Effector memory CD4-positive, alpha-beta T cell (primary cell): Measurements from ENCODE around the gene PRKCB.
"Not testable (repeated sequence)": the region's sequence is repeated elsewhere in the genome, so short reads cannot be mapped to it uniquely, and the experiment has no call there.

ENCODE experiments used
- DNase-seq, 3 donors: peaks; one replicate each; pipeline ENCODE4 v3.0.0-alpha.2; 2020
- H3K27ac ChIP-seq: 2 replicates; pipeline ENCODE4 v1.7.0; 2013; ENCODE audit warnings: mild to moderate bottlenecking, low read length, moderate library complexity; ENCODE audit not compliant: insufficient read depth, poor library complexity, severe bottlenecking
- H3K27me3 ChIP-seq: replicated peaks from 2 replicates; pipeline ENCODE4 v1.7.0; 2013; ENCODE audit warnings: mild to moderate bottlenecking, low read length; ENCODE audit not compliant: insufficient read depth, control insufficient read depth, poor library complexity, severe bottlenecking
- H3K36me3 ChIP-seq: 2 replicates; pipeline ENCODE4 v1.7.0; 2013; ENCODE audit warnings: mild to moderate bottlenecking, low read length, moderate library complexity; ENCODE audit not compliant: control insufficient read depth, insufficient read depth
- H3K4me1 ChIP-seq: 2 replicates; pipeline ENCODE4 v1.7.0; 2013; ENCODE audit warnings: low read length, mild to moderate bottlenecking; ENCODE audit not compliant: control insufficient read depth, insufficient read depth, poor library complexity, severe bottlenecking
- H3K4me3 ChIP-seq: 2 replicates; pipeline ENCODE4 v1.7.0; 2013; ENCODE audit warnings: low read length, low read depth, mild to moderate bottlenecking; ENCODE audit not compliant: insufficient read depth, poor library complexity, severe bottlenecking
- H3K9me3 ChIP-seq: 2 replicates; pipeline ENCODE4 v1.7.0; 2013; ENCODE audit warnings: mild to moderate bottlenecking, low read length, moderate library complexity; ENCODE audit not compliant: control insufficient read depth

The PRKCB gene

DNA sequence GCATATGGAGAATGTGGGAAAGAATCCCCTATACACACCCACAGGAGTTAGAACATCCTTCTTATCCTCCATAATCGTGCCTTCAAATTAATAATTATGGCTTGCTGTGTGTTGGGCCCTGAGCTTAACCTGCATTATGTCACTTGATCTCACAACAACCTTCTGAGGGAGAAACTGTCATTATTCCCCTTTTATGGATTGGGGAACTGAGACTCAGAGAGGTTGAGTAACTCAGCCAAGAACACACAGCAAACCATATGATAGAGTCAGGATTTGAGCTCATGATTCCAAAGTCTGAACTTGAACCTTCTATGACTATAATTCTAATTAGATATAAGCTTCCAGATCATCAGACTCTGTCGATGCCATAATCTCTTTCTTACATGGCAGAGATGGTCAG, 306.1 kb downstream of the PRKCB start:
- Histone ChIP-seq H3K27ac (no peak overlapping the region), H3K4me3 (no peak overlapping the region), H3K36me3 (no peaks in the 10 kb centered on the region), H3K4me1 (no peaks in the 10 kb centered on the region), H3K27me3 (no peaks in the 10 kb centered on the region), H3K9me3 (no peaks in the 10 kb centered on the region)
- DNase-seq, result no peak

GRCh38 chr16:24145927-24146326, 310.1 kb downstream of the PRKCB start:
- no peaks in the 10 kb centered on the region for H3K36me3 ChIP-seq

GRCh38 chr16:24146518-24146917, 310.7 kb downstream of the PRKCB start:
- no peak overlapping the region for H3K27ac ChIP-seq
- no peak overlapping the region for H3K4me3 ChIP-seq
- H3K9me3 ChIP-seq, result no peaks in the 10 kb centered on the region
- no peaks in the 10 kb centered on the region for H3K36me3 ChIP-seq
- DNase-seq, result no peak
- no peaks in the 10 kb centered on the region for H3K27me3 ChIP-seq
- no peaks in the 10 kb centered on the region for H3K4me1 ChIP-seq

More at GRCh38 chr16:24145927-24146326, 310.1 kb downstream of the PRKCB start:
- DNase-seq, result no peak
- Histone ChIP-seq H3K4me3 (no peak overlapping the region), H3K27me3 (no peaks in the 10 kb centered on the region), H3K27ac (no peak overlapping the region), H3K4me1 (no peaks in the 10 kb centered on the region), H3K9me3 (no peaks in the 10 kb centered on the region)

GRCh38 chr16:24149102-24149501, 313.3 kb downstream of the PRKCB start:
- Histone ChIP-seq H3K27me3 (no peaks in the 10 kb centered on the region), H3K9me3 (no peaks in the 10 kb centered on the region), H3K36me3 (no peaks in the 10 kb centered on the region), H3K4me1 (no peaks in the 10 kb centered on the region), H3K4me3 (no peak overlapping the region), H3K27ac (no peak overlapping the region)
- DNase-seq, result no peak

GRCh38 chr16:24150282-24150681, 314.5 kb downstream of the PRKCB start:
- Histone ChIP-seq H3K9me3 (no peaks in the 10 kb centered on the region), H3K4me3 (no peak overlapping the region), H3K27ac (no peak overlapping the region), H3K27me3 (no peaks in the 10 kb centered on the region), H3K4me1 (no peaks in the 10 kb centered on the region), H3K36me3 (peaks cover 8% of the 10 kb centered on the region)
- DNase-seq, result no peak

GRCh38 chr16:24151482-24151939, 315.7 kb downstream of the PRKCB start:
- Histone ChIP-seq H3K36me3 (peaks cover 10% of the 10 kb centered on the region), H3K27ac (no peak overlapping the region), H3K9me3 (no peaks in the 10 kb centered on the region), H3K27me3 (no peaks in the 10 kb centered on the region), H3K4me1 (no peaks in the 10 kb centered on the region), H3K4me3 (no peak overlapping the region)
- DNase-seq, result no peak

DNA sequence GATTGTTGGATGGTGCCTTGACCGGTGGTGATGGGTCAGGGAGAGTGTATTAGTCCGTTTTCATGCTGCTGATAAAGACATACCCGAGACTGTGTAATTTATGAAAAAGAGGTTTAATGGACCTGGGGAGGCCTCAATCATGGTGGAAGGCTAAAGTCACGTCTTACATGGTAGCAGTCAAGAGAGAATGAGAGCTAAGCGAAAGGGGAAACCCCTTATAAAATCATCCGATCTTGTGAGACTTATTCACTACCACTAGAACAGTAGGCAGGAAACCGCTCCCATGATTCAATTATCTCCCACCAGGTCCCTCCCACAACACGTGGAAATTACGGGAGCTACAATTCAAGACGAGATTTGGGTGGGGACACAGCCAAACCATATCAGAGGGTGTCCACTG, 316.3 kb downstream of the PRKCB start:
- H3K36me3 ChIP-seq, H3K27me3 ChIP-seq, H3K9me3 ChIP-seq, H3K4me3 ChIP-seq, H3K4me1 ChIP-seq, H3K27ac ChIP-seq, DNase-seq: not testable (repeated sequence)

DNA sequence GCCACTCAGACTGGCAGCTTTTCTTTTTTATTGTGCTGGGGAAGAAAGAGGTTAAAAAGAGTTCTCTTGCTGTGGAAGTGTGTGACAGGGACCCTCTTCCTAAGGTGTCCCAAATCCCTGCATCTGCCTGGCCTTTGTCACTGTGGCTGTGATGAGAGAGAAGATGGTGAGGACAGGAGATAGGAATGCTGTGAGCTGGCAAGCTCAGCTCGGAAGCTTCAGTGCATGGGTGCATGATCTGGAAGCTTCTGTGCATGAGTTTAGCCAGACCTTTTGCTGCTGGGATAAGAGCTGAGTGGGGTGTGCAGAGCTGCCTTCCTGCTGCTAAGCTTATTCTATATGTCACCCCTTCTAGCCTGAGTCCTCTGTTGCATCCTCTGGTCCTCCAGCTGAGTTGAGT, 317.0 kb downstream of the PRKCB start:
- Histone ChIP-seq H3K27ac (no peak overlapping the region), H3K4me1 (no peaks in the 10 kb centered on the region), H3K9me3 (no peaks in the 10 kb centered on the region), H3K36me3 (peaks cover 15% of the 10 kb centered on the region), H3K27me3 (no peaks in the 10 kb centered on the region), H3K4me3 (no peak overlapping the region)
- no peak for DNase-seq

DNA sequence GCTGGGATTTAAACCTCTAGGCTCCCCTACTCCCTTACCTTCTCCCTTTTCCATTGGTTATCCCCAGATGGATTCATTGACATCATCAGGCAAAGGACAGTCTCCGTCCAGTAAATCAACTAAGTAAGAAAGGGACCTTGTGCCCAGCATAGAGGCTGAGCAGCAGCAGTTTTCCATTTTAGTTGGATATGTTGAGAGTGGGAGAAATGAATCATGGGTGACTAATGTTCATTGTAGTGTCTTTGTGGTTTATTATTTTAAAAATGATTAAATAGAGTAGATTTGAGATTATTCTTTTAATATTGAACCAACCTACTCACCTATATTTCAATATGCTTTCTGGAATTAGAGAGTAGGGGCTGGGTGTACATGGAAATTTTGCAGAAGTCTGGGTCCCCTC, 321.0 kb downstream of the PRKCB start:
- Histone ChIP-seq H3K4me1 (no peaks in the 10 kb centered on the region), H3K27ac (no peak overlapping the region), H3K4me3 (no peak overlapping the region), H3K36me3 (peaks cover 22% of the 10 kb centered on the region), H3K9me3 (no peaks in the 10 kb centered on the region), H3K27me3 (no peaks in the 10 kb centered on the region)
- no peak for DNase-seq

GRCh38 chr16:24163935-24164334, 328.2 kb downstream of the PRKCB start:
- Histone ChIP-seq H3K4me3 (no peak overlapping the region), H3K27me3 (no peaks in the 10 kb centered on the region), H3K4me1 (no peaks in the 10 kb centered on the region), H3K36me3 (peaks cover 7% of the 10 kb centered on the region), H3K27ac (no peak overlapping the region), H3K9me3 (no peaks in the 10 kb centered on the region)
- no peak for DNase-seq

- peaks cover 9% of the 10 kb centered on the region for H3K36me3 ChIP-seq
- no peaks in the 10 kb centered on the region for H3K27me3 ChIP-seq
- no peak overlapping the region for H3K27ac ChIP-seq
- DNase-seq, result no peak
- no peaks in the 10 kb centered on the region for H3K4me1 ChIP-seq
- H3K9me3 ChIP-seq, result no peaks in the 10 kb centered on the region
- H3K4me3 ChIP-seq, result no peak overlapping the region
Measured at GRCh38 chr16:24164416-24164815, 328.6 kb downstream of the PRKCB start.
